GM19025 (cell line): ENCODE measurements around the gene SF3B1.
"Not testable (repeated sequence)": the region's sequence is repeated elsewhere in the genome, so short reads cannot be mapped to it uniquely, and the experiment has no call there.

Experiments
- ATAC-seq: cut with Tn5 transposase; IDR thresholded peaks from one replicate; pipeline ENCODE4 v1.9.1; 2021; ENCODE audit warnings: mild to moderate bottlenecking, low read depth, moderate library complexity; ENCODE audit not compliant: unreplicated experiment

Gene SF3B1

GRCh38 chr2:197442857-197443256 is 8.0 kb upstream of the SF3B1 start:
- no peak for ATAC-seq

- ATAC-seq = no peak
Measured at GRCh38 chr2:197437380-197437779, 2.6 kb upstream of the SF3B1 start.

- no peak for ATAC-seq
Measured at GRCh38 chr2:197435598-197436420, 981 bp upstream of the SF3B1 start.

GRCh38 chr2:197433780-197434438 is 919 bp downstream of the SF3B1 start:
- no peak for ATAC-seq

- ATAC-seq = not testable (repeated sequence)
Measured at GRCh38 chr2:197432527-197432926, 2.3 kb downstream of the SF3B1 start.

GRCh38 chr2:197431858-197432257 is 3.0 kb downstream of the SF3B1 start:
- ATAC-seq = no peak

GRCh38 chr2:197427986-197428385 is 6.8 kb downstream of the SF3B1 start:
- ATAC-seq = no peak

GRCh38 chr2:197426723-197427603 is 7.9 kb downstream of the SF3B1 start:
- no peak for ATAC-seq

GRCh38 chr2:197425550-197425949 is 9.3 kb downstream of the SF3B1 start:
- no peak for ATAC-seq

- no peak for ATAC-seq
Measured at GRCh38 chr2:197423307-197423706, 11.5 kb downstream of the SF3B1 start.

GRCh38 chr2:197419438-197419837 is 15.4 kb downstream of the SF3B1 start:
- no peak for ATAC-seq

GRCh38 chr2:197416268-197416667 is 18.6 kb downstream of the SF3B1 start:
- no peak for ATAC-seq

GRCh38 chr2:197414515-197414914 is 20.3 kb downstream of the SF3B1 start:
- no peak for ATAC-seq

- no peak for ATAC-seq
Measured at GRCh38 chr2:197414039-197414438, 20.8 kb downstream of the SF3B1 start.

- ATAC-seq = no peak
Measured at GRCh38 chr2:197405582-197405981, 29.2 kb downstream of the SF3B1 start.

- no peak for ATAC-seq
Measured at GRCh38 chr2:197399887-197400540, 34.8 kb downstream of the SF3B1 start.

- no peak for ATAC-seq
Measured at GRCh38 chr2:197398913-197399312, 35.9 kb downstream of the SF3B1 start.

- ATAC-seq = no peak
Measured at GRCh38 chr2:197391220-197391717, 43.6 kb downstream of the SF3B1 start.

- ATAC-seq = no peak
Measured at GRCh38 chr2:197388866-197389587, 45.8 kb downstream of the SF3B1 start.

GRCh38 chr2:197387179-197387578 is 47.6 kb downstream of the SF3B1 start:
- no peak for ATAC-seq
